GM21723 (cell line): ENCODE results near the gene STYXL1.

Source experiments
- ATAC-seq: cut with Tn5 transposase; IDR thresholded peaks from one replicate; pipeline ENCODE4 v1.9.1; 2021; ENCODE audit warnings: mild to moderate bottlenecking, moderate library complexity; ENCODE audit not compliant: unreplicated experiment

The STYXL1 gene

GRCh38 chr7:75981453-75982305 lies 66.1 kb downstream of the STYXL1 start:
- no peak for ATAC-seq

- ATAC-seq = no peak
These were observed 66.7 kb downstream of the STYXL1 start for GRCh38 chr7:75981203-75981452.

- no peak for ATAC-seq
These were observed 67.2 kb downstream of the STYXL1 start for GRCh38 chr7:75980430-75981202.

GRCh38 chr7:75979759-75980429 lies 67.9 kb downstream of the STYXL1 start:
- ATAC-seq = no peak

GRCh38 chr7:75977743-75978142 lies 70.1 kb downstream of the STYXL1 start:
- no peak for ATAC-seq

GRCh38 chr7:75971961-75972763 lies 75.6 kb downstream of the STYXL1 start:
- ATAC-seq = no peak

- ATAC-seq = no peak
These were observed 76.4 kb downstream of the STYXL1 start for GRCh38 chr7:75971309-75971960.

- no peak for ATAC-seq
These were observed 77.9 kb downstream of the STYXL1 start for GRCh38 chr7:75969704-75970498.

- ATAC-seq = no peak
These were observed 78.6 kb downstream of the STYXL1 start for GRCh38 chr7:75969182-75969581.

GRCh38 chr7:75968561-75969001 lies 79.2 kb downstream of the STYXL1 start:
- ATAC-seq = no peak

- no peak for ATAC-seq
These were observed 79.8 kb downstream of the STYXL1 start for GRCh38 chr7:75968012-75968411.

GRCh38 chr7:75967487-75967997 lies 80.3 kb downstream of the STYXL1 start:
- no peak for ATAC-seq

GRCh38 chr7:75967055-75967454 lies 80.7 kb downstream of the STYXL1 start:
- no peak for ATAC-seq

- ATAC-seq = no peak
These were observed 81.4 kb downstream of the STYXL1 start for GRCh38 chr7:75966190-75966961.

- ATAC-seq = no peak
These were observed 82.2 kb downstream of the STYXL1 start for GRCh38 chr7:75965617-75966016.

GRCh38 chr7:75963381-75963995 lies 84.3 kb downstream of the STYXL1 start:
- no peak for ATAC-seq

- ATAC-seq = no peak
These were observed 85.0 kb downstream of the STYXL1 start for GRCh38 chr7:75962607-75963380.
